HPDE6-E6E7 (cell line): ENCODE results near the gene MROH2A.
A peak's percentile ranks its signal among the peaks of the same experiment; 100 is the strongest.
"Not testable (repeated sequence)": the region's sequence is repeated elsewhere in the genome, so short reads cannot be mapped to it uniquely, and the experiment has no call there.

Experiments used
- DNase-seq: peaks from one replicate; pipeline ENCODE4 v3.0.0; 2011; ENCODE audit warnings: missing footprints; ENCODE audit errors: extremely low spot score

MROH2A gene

GRCh38 chr2:233856184-233856583 is 78.1 kb downstream of the MROH2A start:
- DNase-seq = no peak

GRCh38 chr2:233857511-233858141 is 79.5 kb downstream of the MROH2A start:
- DNase-seq = no peak

- DNase-seq = no peak
Observed at GRCh38 chr2:233858331-233858730, 80.2 kb downstream of the MROH2A start.

GRCh38 chr2:233862261-233862768 is 84.2 kb downstream of the MROH2A start:
- DNase-seq = no peak

DNA sequence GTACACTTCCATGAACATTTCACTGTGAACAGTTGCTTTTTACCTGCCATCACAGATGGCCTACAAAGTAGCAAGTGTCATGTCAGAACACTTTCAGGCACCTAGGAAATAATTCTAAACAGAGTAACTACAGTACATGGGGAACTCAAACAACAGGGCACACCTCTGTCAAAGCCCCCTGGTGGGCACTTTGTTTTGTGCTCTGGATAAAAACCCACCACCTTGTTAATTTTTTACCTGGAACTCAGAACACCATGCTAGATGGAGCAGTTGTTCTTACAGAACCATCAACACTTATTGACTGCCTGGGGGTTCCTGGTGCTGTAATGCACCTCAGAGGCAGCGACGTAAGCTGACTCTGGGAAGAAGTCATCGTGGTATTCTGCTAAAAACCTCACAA is 87.7 kb downstream of the MROH2A start:
- no peak for DNase-seq

- no peak for DNase-seq
Observed at GRCh38 chr2:233866479-233866878, 88.3 kb downstream of the MROH2A start.

DNA sequence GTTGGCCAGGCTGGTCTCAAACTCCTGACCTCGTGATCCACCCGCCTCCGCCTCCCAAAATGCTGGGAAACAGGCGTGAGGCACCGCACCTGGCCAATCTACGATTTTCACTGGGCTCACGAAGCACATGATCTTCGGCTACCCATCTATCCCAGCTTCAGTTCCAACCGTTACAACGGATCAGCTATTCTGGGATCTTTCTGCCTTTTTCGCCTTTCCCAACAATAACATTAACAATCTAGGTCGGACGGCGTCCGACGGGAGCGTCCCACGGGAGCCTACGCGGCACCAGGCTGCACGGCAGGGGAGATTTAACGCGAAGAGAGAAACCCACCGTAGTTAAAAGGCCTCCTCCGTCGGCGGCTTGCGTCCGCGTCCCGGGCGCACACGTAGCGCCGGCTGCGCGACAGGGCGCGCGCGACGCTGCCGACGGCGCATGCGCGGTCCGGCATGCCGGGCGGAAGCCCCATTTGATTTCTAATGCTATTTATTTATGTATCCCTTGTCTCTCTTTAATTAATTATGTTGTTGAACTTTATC is 89.9 kb downstream of the MROH2A start, which contains the start of gene MSL3B:
MSL3B (minus strand) TSS at position 394 of the 540 bp plus-strand sequence.
- DNase-seq = peak; percentile 60

DNA sequence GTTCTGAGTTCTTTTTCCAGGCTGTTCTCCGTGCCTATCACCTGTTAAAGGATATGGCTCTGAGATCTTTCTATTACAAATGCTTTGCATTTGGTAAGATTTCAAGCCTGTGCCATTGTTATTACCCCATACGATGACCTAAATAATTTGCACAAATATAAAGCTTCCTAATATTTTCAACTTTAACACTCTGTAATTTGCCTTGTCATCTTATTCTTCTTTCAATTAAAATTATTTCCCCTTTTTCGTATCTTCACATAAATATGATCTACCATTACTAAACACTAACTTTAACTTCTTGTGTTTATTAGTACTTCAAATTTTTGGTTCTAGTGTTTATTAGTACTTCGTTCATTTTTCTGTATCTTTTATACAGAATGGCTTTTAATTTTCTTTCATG is 93.3 kb downstream of the MROH2A start:
- DNase-seq = no peak

DNA sequence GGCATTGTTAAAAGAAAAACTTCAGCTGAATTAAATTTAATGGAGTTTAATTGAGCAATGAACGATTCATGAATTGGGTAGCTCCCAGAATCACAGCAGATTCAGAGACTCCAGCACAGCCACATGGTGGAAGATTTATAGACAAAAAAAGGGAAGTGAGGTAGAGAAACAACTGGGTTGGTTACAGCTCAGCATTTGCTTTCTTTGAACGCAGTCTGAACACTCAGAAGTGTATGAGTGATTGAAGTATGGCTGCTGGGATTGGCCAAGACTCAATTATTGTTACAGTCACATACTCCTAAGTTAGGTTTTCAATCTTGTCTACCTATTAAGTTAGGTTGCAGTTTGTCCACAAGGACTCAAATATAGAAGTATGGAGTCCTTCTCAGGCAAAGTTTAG is 94.0 kb downstream of the MROH2A start:
- DNase-seq = not testable (repeated sequence)

GRCh38 chr2:233882353-233882752 is 104.2 kb downstream of the MROH2A start:
- DNase-seq = no peak
